H1 (cell line): ENCODE measurements around the gene SHISA9. TPM values are rescaled to one million over a fixed set of nuclear protein-coding genes. Genes with fewer than 3 reads are reported as not detected.

Experiments used
- CTCF ChIA-PET: fragments of 300-600 bp; sonication (Branson Sonifier 250); formaldehyde crosslinking; loops from one replicate; lab custom pipeline; 2021; ENCODE audit not compliant: partially characterized antibody; lab: Charles Lee
- POLR2A ChIA-PET: fragments of 300-600 bp; sonication (Branson Sonifier 250); formaldehyde crosslinking; loops from one replicate; lab custom pipeline; 2021; ENCODE audit warnings: inconsistent platforms; ENCODE audit not compliant: partially characterized antibody; lab: Charles Lee
- DNase-seq, 2 experiments: peaks; one replicate each; pipeline versions ENCODE4 v3.0.0 to v3.0.0-alpha.2; 2010 to 2022; ENCODE audit warnings: low spot score in 2 of 2, low read depth in 1 of 2, mixed read lengths in 1 of 2
- FAIRE-seq: peaks from 2 replicates; lab custom pipeline; 2011; peaks lifted over from hg19 to GRCh38; lab: Jason Lieb, UNC
- H2AFZ ChIP-seq: 2 replicates; pipeline ENCODE4 v1.8.1; 2012; ENCODE audit warnings: low read length, inconsistent platforms
- H2AK5ac ChIP-seq: 2 replicates; pipeline ENCODE4 v1.6.1; 2013; ENCODE audit warnings: low read depth, low read length
- H2BK120ac ChIP-seq: replicated peaks from 2 replicates; pipeline ENCODE3; 2013; ENCODE audit warnings: low read depth, low read length, inconsistent platforms
- H2BK12ac ChIP-seq: 2 replicates; pipeline ENCODE4 v1.6.1; 2013; ENCODE audit warnings: low read depth, low read length
- H2BK15ac ChIP-seq: 2 replicates; pipeline ENCODE4 v1.6.1; 2013; ENCODE audit warnings: low read length
- H2BK20ac ChIP-seq: 2 replicates; pipeline ENCODE4 v1.6.1; 2013; ENCODE audit warnings: low read length
- H2BK5ac ChIP-seq: 2 replicates; pipeline ENCODE4 v1.6.1; 2013; ENCODE audit warnings: low read depth, low read length
- H3K14ac ChIP-seq: 2 replicates; pipeline ENCODE4 v1.6.1; 2013; ENCODE audit warnings: inconsistent platforms; ENCODE audit not compliant: insufficient read length
- H3K18ac ChIP-seq: 2 replicates; pipeline ENCODE4 v1.6.1; 2013; ENCODE audit warnings: low read length; ENCODE audit errors: extremely low read depth
- H3K23ac ChIP-seq: 2 replicates; pipeline ENCODE4 v1.6.1; 2013; ENCODE audit warnings: inconsistent platforms; ENCODE audit not compliant: insufficient read length
- H3K23me2 ChIP-seq: 2 replicates; pipeline ENCODE4 v1.6.1; 2013; ENCODE audit warnings: low read depth, low read length
- H3K27ac ChIP-seq: 2 replicates; pipeline ENCODE4 v1.6.1; 2011; ENCODE audit warnings: low read depth, low read length, inconsistent platforms
- H3K27me3 ChIP-seq, 4 experiments: replicated peaks in 1 of 4; 1 replicate in 1 of 4; 2 replicates in 3 of 4; pipeline versions ENCODE4 v1.6.1 to v1.8.1; 2011 to 2013; ENCODE audit warnings: low read length in 3 of 4, mild to moderate bottlenecking in 3 of 4, inconsistent platforms in 2 of 4, mixed read lengths in 2 of 4, moderate library complexity in 1 of 4; ENCODE audit not compliant: control insufficient read depth in 3 of 4, insufficient read depth in 3 of 4; ENCODE audit errors: extremely low read depth in 1 of 4
- H3K36me3 ChIP-seq, 4 experiments: 2 replicates each; pipeline versions ENCODE4 v1.6.1 to v1.8.1; 2011 to 2013; ENCODE audit warnings: mild to moderate bottlenecking in 4 of 4, low read length in 3 of 4, moderate library complexity in 2 of 4, control low read depth in 1 of 4, inconsistent platforms in 1 of 4; ENCODE audit not compliant: insufficient read depth in 4 of 4, control insufficient read depth in 2 of 4
- H3K4ac ChIP-seq: replicated peaks from 2 replicates; pipeline ENCODE3; 2013; ENCODE audit warnings: low read length, low read depth, mixed read lengths, inconsistent platforms; ENCODE audit not compliant: insufficient read length
- H3K4me1 ChIP-seq, 4 experiments: replicated peaks in 1 of 4; 1 replicate in 1 of 4; 2 replicates in 3 of 4; pipeline versions ENCODE4 v1.6.1 to v1.8.1; 2011 to 2013; ENCODE audit warnings: low read length in 3 of 4, inconsistent platforms in 2 of 4, mixed read lengths in 1 of 4; ENCODE audit not compliant: insufficient read depth in 4 of 4, control insufficient read depth in 3 of 4
- H3K4me2 ChIP-seq, 2 experiments: 2 replicates each; pipeline versions ENCODE4 v1.6.1 to v1.8.1; 2011 to 2013; ENCODE audit warnings: low read depth in 2 of 2, low read length in 2 of 2, control low read depth in 1 of 2, inconsistent platforms in 1 of 2, mild to moderate bottlenecking in 1 of 2; ENCODE audit not compliant: insufficient read depth in 1 of 2
- H3K4me3 ChIP-seq, 4 experiments: fragments of 200-600, 300-600 bp in 1 of 4; sonication (generic), shearing (Covaris generic), sonication (Bioruptor Twin) in 1 of 4; 2 replicates each; pipeline versions ENCODE4 v1.5.1 to v1.8.1; 2011 to 2016; ENCODE audit warnings: low read length in 4 of 4, low read depth in 3 of 4, control low read depth in 2 of 4, inconsistent platforms in 2 of 4, mild to moderate bottlenecking in 2 of 4, mixed read lengths in 1 of 4, moderate library complexity in 1 of 4; ENCODE audit not compliant: insufficient read depth in 2 of 4; ENCODE audit errors: extremely low read depth in 1 of 4
- H3K56ac ChIP-seq: replicated peaks from 2 replicates; pipeline ENCODE3; 2013; ENCODE audit warnings: low read depth, mild to moderate bottlenecking, mixed read lengths, low read length, inconsistent platforms; ENCODE audit not compliant: insufficient read length
- H3K79me1 ChIP-seq: 2 replicates; pipeline ENCODE4 v1.6.1; 2013; ENCODE audit warnings: low read depth, low read length, control low read depth
- H3K79me2 ChIP-seq, 2 experiments: 2 replicates each; pipeline versions ENCODE4 v1.6.1 to v1.8.1; 2012 to 2013; ENCODE audit warnings: low read length in 2 of 2, mild to moderate bottlenecking in 2 of 2, inconsistent platforms in 1 of 2; ENCODE audit not compliant: insufficient read depth in 2 of 2, control insufficient read depth in 1 of 2
- H3K9ac ChIP-seq, 4 experiments: replicated peaks in 1 of 4; 1 replicate in 1 of 4; 2 replicates in 3 of 4; pipeline versions ENCODE4 v1.6.1 to v1.8.1; 2011 to 2013; ENCODE audit warnings: low read depth in 3 of 4, low read length in 3 of 4, control low read depth in 2 of 4, mild to moderate bottlenecking in 2 of 4, moderate library complexity in 2 of 4, inconsistent platforms in 1 of 4; ENCODE audit errors: extremely low read depth in 1 of 4
- H3K9me3 ChIP-seq, 2 experiments: 2 replicates each; pipeline versions ENCODE4 v1.6.1 to v1.8.1; 2012 to 2013; ENCODE audit warnings: mild to moderate bottlenecking in 2 of 2, moderate library complexity in 2 of 2, control low read depth in 1 of 2, inconsistent platforms in 1 of 2, low read depth in 1 of 2, low read length in 1 of 2, mixed read lengths in 1 of 2; ENCODE audit not compliant: insufficient read depth in 2 of 2
- H4K20me1 ChIP-seq, 2 experiments: replicated peaks in 1 of 2; 2 replicates each; pipeline versions ENCODE3 to v1.8.1; 2011 to 2013; ENCODE audit warnings: inconsistent platforms in 2 of 2, low read length in 2 of 2, mild to moderate bottlenecking in 1 of 2; ENCODE audit not compliant: insufficient read depth in 2 of 2, control insufficient read depth in 1 of 2
- H4K5ac ChIP-seq: 2 replicates; pipeline ENCODE4 v1.6.1; 2013; ENCODE audit warnings: low read length, low read depth, mixed read lengths, inconsistent platforms; ENCODE audit not compliant: insufficient read length
- H4K8ac ChIP-seq: 2 replicates; pipeline ENCODE4 v1.8.0; 2013; ENCODE audit warnings: mild to moderate bottlenecking, moderate library complexity, low read length, inconsistent platforms; ENCODE audit not compliant: insufficient read depth; ENCODE audit errors: extremely low read depth
- H4K91ac ChIP-seq: replicated peaks from 2 replicates; pipeline ENCODE3; 2013; ENCODE audit warnings: low read length, mixed read lengths, inconsistent platforms; ENCODE audit not compliant: insufficient read length
- BCL11A ChIP-seq, 2 experiments: IDR thresholded peaks; one replicate each; pipeline ENCODE4 v1.6.1; 2011; ENCODE audit warnings: low read depth in 2 of 2, low read length in 2 of 2, mild to moderate bottlenecking in 2 of 2
- CHD2 ChIP-seq: IDR thresholded peaks from 2 replicates; pipeline ENCODE4 v1.6.1; 2012; ENCODE audit warnings: low read length, improper control_type of control experiment
- JUN ChIP-seq: IDR thresholded peaks from 2 replicates; pipeline ENCODE4 v1.6.1; 2011; ENCODE audit warnings: low read depth, mild to moderate bottlenecking, improper control_type of control experiment, low read length
- JUND ChIP-seq: IDR thresholded peaks from 2 replicates; pipeline ENCODE4 v1.6.1; 2011; ENCODE audit warnings: mild to moderate bottlenecking, improper control_type of control experiment, low read length
- RAD21 ChIP-seq, 2 experiments: IDR thresholded peaks in 1 of 2; conservative IDR thresholded peaks in 1 of 2; 2 replicates each; pipeline ENCODE4 v1.6.1; 2011; ENCODE audit warnings: low read depth in 2 of 2, low read length in 2 of 2, improper control_type of control experiment in 1 of 2, inconsistent platforms in 1 of 2, mild to moderate bottlenecking in 1 of 2, moderate library complexity in 1 of 2
- RFX5 ChIP-seq: IDR thresholded peaks from 2 replicates; pipeline ENCODE4 v1.6.1; 2011; ENCODE audit warnings: low read depth, low read length, improper control_type of control experiment, borderline replicate concordance
- RXRA ChIP-seq: IDR thresholded peaks from 2 replicates; pipeline ENCODE4 v1.6.1; 2011; ENCODE audit warnings: low read depth, mild to moderate bottlenecking, low read length, moderate library complexity; ENCODE audit not compliant: insufficient read depth
- SP1 ChIP-seq: IDR thresholded peaks from 2 replicates; pipeline ENCODE4 v1.6.1; 2011; ENCODE audit warnings: low read depth, low read length
- WGBS, 2 experiments: shearing (Covaris generic) in 1 of 2; methylation state at CpG; one replicate each; pipeline versions ENCODE4 v1.1.6 to v1.1.7; 2013 to 2015; ENCODE audit warnings: low lambda C conversion rate in 2 of 2, mixed read lengths in 2 of 2, inconsistent platforms in 1 of 2, low coverage in 1 of 2, missing lambda C conversion rate in 1 of 2; ENCODE audit not compliant: insufficient replicate concordance in 2 of 2, insufficient coverage in 1 of 2, insufficient read length in 1 of 2; ENCODE audit errors: extremely low coverage in 1 of 2, missing lambda C conversion rate in 1 of 2; 5-methylcytosine and 5-hydroxymethylcytosine counted together
- polyA plus RNA-seq, 7 experiments: library from polyadenylated mRNA; depleted of rRNA in 3 of 7; stranded (reverse) in 5 of 7; unstranded in 2 of 7; fragments of >200 nt in 5 of 7; fragments of 200-250 nt in 2 of 7; gene quantifications; 1 replicate in 5 of 7; 2 replicates in 1 of 7; 4 replicates in 1 of 7; pipeline versions ENCODE4 v1.2.1 to v1.2.3, GENCODE V29; 2011 to 2013; ENCODE audit warnings: missing spikeins in 2 of 7, mixed read lengths in 2 of 7
- total RNA-seq: library from RNA; stranded (reverse); fragmentation: NEBNext Ultra II Directional; extraction: Animal tissue kit (Norgen Biotek cat#: 25700); gene quantifications from 2 replicates; pipeline ENCODE4 v1.2.1, GENCODE V29; 2021
- TF ChIP-seq, protein P1 (sequence below): IDR thresholded peaks from 2 replicates; pipeline ENCODE4 v1.6.1; 2012; ENCODE audit warnings: low read length, inconsistent platforms

The SHISA9 gene
- total and polyA plus RNA-seq, 2 of the 8 experiments (the other 6 are each of a cell fraction or from before 2014, with no cell fraction given): 25.6 to 39.8 TPM

GRCh38 chr16:12871784-12872183 lies 29.6 kb upstream of the SHISA9 start:
- Histone ChIP-seq H3K36me3 (no peaks in the 10 kb centered on the region), H3K4me2 (no peak overlapping the region), H4K5ac (no peak overlapping the region), H3K9me3 (no peaks in the 10 kb centered on the region), H3K23me2 (0 out of 2 replicates have a peak, but pooled peaks cover 1% of the 10 kb centered on the region), H4K8ac (no peak overlapping the region), H2AFZ (no peak overlapping the region), H3K27ac (no peak overlapping the region), H2AK5ac (no peak overlapping the region), H2BK5ac (no peak overlapping the region), H3K79me1 (no peaks in the 10 kb centered on the region), H2BK12ac (no peak overlapping the region), H3K18ac (no peak overlapping the region), H3K4me3 (no peak overlapping the region), H2BK20ac (no peak overlapping the region), H3K14ac (no peak overlapping the region), H3K4me1 (peaks cover 0 to 2% (median 0%) of the 10 kb centered on the region in 4 experiments; a peak in 1 of 7 replicates), H3K4ac (no peak overlapping the region), H3K56ac (no peak overlapping the region), H3K27me3 (no peaks in the 10 kb centered on the region), H3K23ac (no peak overlapping the region), H4K20me1 (no peaks in the 10 kb centered on the region), H3K9ac (no peak overlapping the region), H2BK120ac (no peak overlapping the region), H4K91ac (no peak overlapping the region), H2BK15ac (no peak overlapping the region), H3K79me2 (no peaks in the 10 kb centered on the region)
- ChIA-PET POLR2A (interaction anchor here (0.7 kb wide), 1 partner anchor 681 kb away, joined by 4 read pairs; no protein-coding TSS in a partner anchor), CTCF (no interaction called here)
- DNase-seq: no peak
- WGBS, 2 experiments: 78% methylated on average over 1 of the region's 1 CpG; no CpG with 5 or more reads in 1 of the 2 experiments
- FAIRE-seq: no peak
- TF ChIP-seq, protein P1, sequence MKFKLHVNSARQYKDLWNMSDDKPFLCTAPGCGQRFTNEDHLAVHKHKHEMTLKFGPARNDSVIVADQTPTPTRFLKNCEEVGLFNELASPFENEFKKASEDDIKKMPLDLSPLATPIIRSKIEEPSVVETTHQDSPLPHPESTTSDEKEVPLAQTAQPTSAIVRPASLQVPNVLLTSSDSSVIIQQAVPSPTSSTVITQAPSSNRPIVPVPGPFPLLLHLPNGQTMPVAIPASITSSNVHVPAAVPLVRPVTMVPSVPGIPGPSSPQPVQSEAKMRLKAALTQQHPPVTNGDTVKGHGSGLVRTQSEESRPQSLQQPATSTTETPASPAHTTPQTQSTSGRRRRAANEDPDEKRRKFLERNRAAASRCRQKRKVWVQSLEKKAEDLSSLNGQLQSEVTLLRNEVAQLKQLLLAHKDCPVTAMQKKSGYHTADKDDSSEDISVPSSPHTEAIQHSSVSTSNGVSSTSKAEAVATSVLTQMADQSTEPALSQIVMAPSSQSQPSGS: no peak
- TF ChIP-seq JUN (no peak), RAD21 (IDR thresholded peaks at IDR 0.05 in 1 of 2, conservative IDR thresholded peaks at IDR 0.05 in 1 of 2; ENCODE audit: low read depth in 2 of 2, low read length in 2 of 2) (no peak), RFX5 (no peak), CHD2 (no peak), SP1 (no peak), RXRA (no peak), JUND (no peak), BCL11A (IDR thresholded peaks at IDR 0.05; ENCODE audit: low read depth in 2 of 2, low read length in 2 of 2) (no peak)
